Sigmoid colon (tissue), 7 donors: Measurements from ENCODE around the gene FGF22. TPM values are rescaled to one million over a fixed set of nuclear protein-coding genes. Genes with fewer than 3 reads are reported as not detected.

Experiments used
- DNase-seq: peaks from one replicate; pipeline ENCODE4 v3.0.0-alpha.2; 2019
- H3K27ac ChIP-seq, 4 donors: fragments of 200-600 bp; sonication (generic); one replicate each; pipeline ENCODE4 v1.5.1; 2016 to 2019; ENCODE audit warnings: mild to moderate bottlenecking in 1 of 4
- H3K27me3 ChIP-seq, 3 donors: fragments of 200-600 bp; sonication (generic); one replicate each; pipeline ENCODE4 v1.5.1; 2019; ENCODE audit warnings: mild to moderate bottlenecking in 1 of 3
- H3K36me3 ChIP-seq, 4 donors: fragments of 200-600 bp; sonication (generic); one replicate each; pipeline ENCODE4 v1.5.1; 2016 to 2019
- H3K4me1 ChIP-seq, 4 donors: fragments of 200-600 bp; sonication (generic); one replicate each; pipeline ENCODE4 v1.5.1; 2017 to 2019
- H3K4me3 ChIP-seq, 4 donors: fragments of 200-600 bp; sonication (generic); one replicate each; pipeline ENCODE4 v1.5.1; 2017 to 2019; ENCODE audit warnings: mild to moderate bottlenecking in 2 of 4, moderate library complexity in 1 of 4
- H3K9me3 ChIP-seq, 4 donors: fragments of 200-600 bp in 3 of 4; sonication (generic) in 3 of 4; one replicate each; pipeline versions ENCODE4 v1.5.1 to v1.6.1; 2013 to 2019
- CTCF ChIP-seq, 4 experiments: fragments of 450-650 bp in 3 of 4; fragments of 200-600 bp in 1 of 4; IDR thresholded peaks; one replicate each; pipeline ENCODE4 v1.5.1; 2016 to 2019; ENCODE audit warnings: antibody characterized with exemption in 4 of 4, mild to moderate bottlenecking in 3 of 4, moderate library complexity in 2 of 4
- EP300 ChIP-seq, 4 donors: sonication (generic); formaldehyde crosslinking; IDR thresholded peaks; one replicate each; pipeline ENCODE4 v1.6.1; 2017; ENCODE audit warnings: antibody characterized with exemption in 4 of 4
- POLR2A ChIP-seq, 2 donors: fragments of 450-650 bp; IDR thresholded peaks; one replicate each; pipeline ENCODE4 v1.6.1; 2016; ENCODE audit warnings: antibody characterized with exemption in 2 of 2, mild to moderate bottlenecking in 2 of 2, moderate library complexity in 2 of 2
- POLR2AphosphoS5 ChIP-seq, 4 donors: sonication (generic); formaldehyde crosslinking; IDR thresholded peaks; one replicate each; pipeline ENCODE4 v1.6.1; 2017; ENCODE audit warnings: antibody characterized with exemption in 4 of 4
- WGBS, 2 donors: extraction: QIAGEN DNeasy Blood & Tissue Kit; methylation state at CpG; one replicate each; pipeline ENCODE4 v1.1.7; 2013; 5-methylcytosine and 5-hydroxymethylcytosine counted together
- intact Hi-C: fragments of 100-400 bp; cut with DNase I; formaldehyde crosslinking; loops from one replicate; pipeline ENCODE4 v1.15.1; 2023
- polyA plus RNA-seq, 3 donors: library from polyadenylated mRNA; stranded (reverse); fragments of 200-250 nt; gene quantifications; one replicate each; pipeline ENCODE4 v1.2.3, GENCODE V29; 2013
- total RNA-seq, 4 donors: library from RNA; depleted of rRNA; stranded (reverse); fragments of >200 nt; gene quantifications; one replicate each; pipeline ENCODE4 v1.1.0, GENCODE V29; 2016
- donor health status: healthy with polysubstance abuse.
- donor health status: Bipolar disorder and iron deficiency.
- donor health status: healthy.

Gene FGF22
- total and polyA plus RNA-seq, 7 donors, result 0.20 to 1.7 (median 0.99) TPM; not detected in 4

DNA sequence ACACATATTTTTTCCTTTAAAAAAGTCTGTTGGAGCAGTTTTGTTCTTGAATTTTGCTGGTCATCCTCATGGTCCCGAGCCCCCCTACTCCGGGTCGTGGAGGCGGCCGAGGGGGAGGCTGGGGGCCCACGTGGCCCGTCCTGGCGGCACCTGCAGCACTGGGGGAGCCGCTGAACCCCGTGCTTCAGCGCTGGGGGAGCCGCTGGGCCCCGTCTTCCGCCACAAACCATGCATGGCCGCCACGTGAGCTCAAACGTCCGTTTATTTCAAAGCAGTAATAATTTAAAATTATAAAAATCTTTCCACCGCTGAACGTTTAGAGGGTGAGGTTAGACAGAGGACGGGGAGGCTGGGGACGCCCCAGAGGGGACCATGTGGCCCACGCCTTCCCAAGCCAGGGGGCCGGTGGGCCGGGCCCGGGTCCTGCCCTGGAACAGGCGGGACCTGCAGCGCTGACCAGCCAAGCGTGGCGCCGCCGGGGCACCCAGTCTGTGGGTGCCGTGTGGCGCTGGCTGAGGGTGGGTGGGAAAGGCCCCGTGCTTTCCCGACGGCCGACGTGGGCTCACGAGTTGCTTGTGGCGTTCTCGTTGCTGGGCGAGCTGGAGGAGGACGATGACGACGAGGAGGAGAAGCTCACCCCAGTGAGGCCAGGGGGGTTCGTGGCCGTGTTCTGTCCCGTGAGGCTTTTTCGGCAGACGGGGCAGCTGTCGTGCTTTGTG is 8.0 kb downstream of the FGF22 start:
- intact Hi-C loops, result no loop called here
- Histone ChIP-seq H3K36me3 (peaks cover 18 to 69% (median 43%) of the 10 kb centered on the region in 4 donors), H3K9me3 (no peaks in the 10 kb centered on the region)

DNA sequence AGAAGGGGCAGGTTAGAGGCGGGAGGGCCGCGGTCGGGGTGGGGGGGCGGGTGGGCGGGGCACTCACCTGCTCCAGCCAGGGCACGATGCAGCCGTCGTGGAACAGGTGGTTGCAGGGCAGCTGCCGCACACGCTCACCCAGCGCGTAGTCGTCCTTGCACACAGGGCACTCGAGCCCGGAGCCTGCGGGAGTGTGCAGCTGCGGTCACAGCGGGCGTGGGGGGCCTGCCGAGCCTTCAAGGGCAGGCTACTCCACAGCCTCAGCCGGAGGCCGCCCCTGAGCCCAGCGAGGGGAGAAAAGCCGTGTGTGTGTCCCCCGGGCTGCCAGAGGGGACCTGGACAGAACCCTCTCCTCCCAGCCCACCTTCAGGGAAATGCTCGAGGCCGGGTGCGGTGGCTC is 8.6 kb downstream of the FGF22 start:
- no peak for TF ChIP-seq POLR2AphosphoS5 (IDR thresholded peaks at IDR 0.05)
- TF ChIP-seq CTCF (IDR thresholded peaks at IDR 0.05), result no peak
- no peak for TF ChIP-seq POLR2A (IDR thresholded peaks at IDR 0.05)
- TF ChIP-seq EP300 (IDR thresholded peaks at IDR 0.05), result no peak
- Histone ChIP-seq H3K27ac (no peak overlapping the region), H3K27me3 (no peaks in the 10 kb centered on the region), H3K4me1 (no peaks in the 10 kb centered on the region), H3K9me3 (no peaks in the 10 kb centered on the region), H3K36me3 (peaks cover 18 to 75% (median 45%) of the 10 kb centered on the region in 4 donors), H3K4me3 (no peak overlapping the region)
- 87 to 92% methylated on average over 29 of the region's 29 CpGs for WGBS, 2 donors
- intact Hi-C loops, result no loop called here
- no peak for DNase-seq

More for the DNA sequence above, 8.0 kb downstream of the FGF22 start:
- H3K27ac ChIP-seq, result no peak overlapping the region
- H3K4me3 ChIP-seq, result no peak overlapping the region
- TF ChIP-seq EP300 (IDR thresholded peaks at IDR 0.05) (no peak), POLR2A (IDR thresholded peaks at IDR 0.05) (no peak), CTCF (IDR thresholded peaks at IDR 0.05) (no peak), POLR2AphosphoS5 (IDR thresholded peaks at IDR 0.05) (no peak)
- no peaks in the 10 kb centered on the region for H3K27me3 ChIP-seq
- WGBS, 2 donors, result 92% methylated on average over 52 of the region's 52 CpGs
- no peaks in the 10 kb centered on the region for H3K4me1 ChIP-seq
- DNase-seq, result no peak

GRCh38 chr19:648904-649801 is 9.5 kb downstream of the FGF22 start:
- Histone ChIP-seq H3K27ac (no peak overlapping the region), H3K4me1 (no peaks in the 10 kb centered on the region), H3K9me3 (no peaks in the 10 kb centered on the region), H3K27me3 (no peaks in the 10 kb centered on the region), H3K36me3 (peaks cover 18 to 81% (median 48%) of the 10 kb centered on the region in 4 donors), H3K4me3 (no peak overlapping the region)
- intact Hi-C loops, result no loop called here
- no peak for DNase-seq
- TF ChIP-seq EP300 (IDR thresholded peaks at IDR 0.05), result no peak
- no peak for TF ChIP-seq CTCF (IDR thresholded peaks at IDR 0.05)
- no peak for TF ChIP-seq POLR2AphosphoS5 (IDR thresholded peaks at IDR 0.05)
- no peak for TF ChIP-seq POLR2A (IDR thresholded peaks at IDR 0.05)
- WGBS, 2 donors, result 92 to 94% methylated on average over 53 of the region's 53 CpGs

DNA sequence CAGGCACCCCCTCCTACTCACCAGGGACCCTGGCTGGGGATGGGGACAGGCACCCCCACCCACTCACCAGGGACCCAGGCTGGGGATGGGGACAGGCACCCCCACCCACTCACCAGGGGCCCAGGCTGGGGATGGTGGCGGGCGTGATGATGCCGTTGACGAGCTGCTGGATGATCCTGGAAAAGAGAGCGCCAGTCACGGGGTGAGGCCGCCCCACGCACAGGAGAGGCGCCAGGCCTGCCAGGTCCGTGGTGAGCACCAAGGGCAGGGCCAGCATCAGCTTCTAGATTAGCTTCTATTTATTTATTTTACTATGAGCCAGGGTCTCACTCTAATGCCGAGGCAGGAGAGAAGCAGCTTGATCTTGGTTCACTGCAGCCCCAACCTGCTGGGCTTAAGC is 10.4 kb downstream of the FGF22 start:
- no peaks in the 10 kb centered on the region for H3K4me1 ChIP-seq
- 90 to 94% methylated on average over 11 of the region's 11 CpGs for WGBS, 2 donors
- H3K27ac ChIP-seq, result no peak overlapping the region
- H3K27me3 ChIP-seq, result no peaks in the 10 kb centered on the region
- no peak for TF ChIP-seq POLR2A (IDR thresholded peaks at IDR 0.05)
- TF ChIP-seq CTCF (IDR thresholded peaks at IDR 0.05), result no peak
- no peak for TF ChIP-seq POLR2AphosphoS5 (IDR thresholded peaks at IDR 0.05)
- no peak for TF ChIP-seq EP300 (IDR thresholded peaks at IDR 0.05)
- intact Hi-C loops, result no loop called here
- DNase-seq, result no peak
- no peaks in the 10 kb centered on the region for H3K9me3 ChIP-seq
- H3K36me3 ChIP-seq, result peaks cover 18 to 84% (median 48%) of the 10 kb centered on the region in 4 donors
- no peak overlapping the region for H3K4me3 ChIP-seq
